ENCODE results near the gene CACNA2D2. TPM values are rescaled to one million over a fixed set of nuclear protein-coding genes. Genes with fewer than 3 reads are reported as not detected.

CACNA2D2 gene
- total and polyA plus RNA-seq, 2 of the 8 experiments (the other 6 are each of a cell fraction or from before 2014, with no cell fraction given), result 14.1 to 25.0 TPM

DNA sequence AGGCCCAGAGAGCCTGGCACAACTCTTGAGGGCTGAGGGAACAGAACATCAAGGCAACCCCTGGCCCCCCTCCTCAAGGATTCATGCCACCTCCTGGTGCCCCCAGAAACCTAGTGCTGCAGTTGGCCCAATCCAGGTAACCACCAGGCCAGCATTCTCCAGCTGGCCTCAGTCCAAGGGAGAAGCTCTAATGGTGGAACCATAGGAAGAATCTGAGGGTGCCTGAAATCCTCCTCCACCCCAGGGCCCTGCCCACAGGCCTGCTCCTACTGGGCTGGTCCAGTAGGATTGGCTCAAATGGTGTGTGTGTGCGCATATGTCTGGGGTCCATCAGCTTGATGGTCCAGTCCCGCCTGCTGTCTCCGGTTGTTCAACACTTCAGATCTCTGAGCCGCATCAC lies 188.6 kb downstream of the CACNA2D2 start (continued):
- TF ChIP-seq CHD7 (IDR thresholded peaks at IDR 0.05; ENCODE audit: insufficient replicate concordance, low read length) (no peak), TAF7 (optimal IDR thresholded peaks at IDR 0.05; ENCODE audit: borderline replicate concordance, low read depth, low read length) (no peak)

All from H1 (cell line).